ENCODE results near the gene SLC44A3. TPM values are rescaled to one million over a fixed set of nuclear protein-coding genes. Genes with fewer than 3 reads are reported as not detected.

SLC44A3 gene
- total and polyA plus RNA-seq, 9 of the 15 experiments (the other 6 are each of a cell fraction or from before 2014, with no cell fraction given), result not detected

DNA sequence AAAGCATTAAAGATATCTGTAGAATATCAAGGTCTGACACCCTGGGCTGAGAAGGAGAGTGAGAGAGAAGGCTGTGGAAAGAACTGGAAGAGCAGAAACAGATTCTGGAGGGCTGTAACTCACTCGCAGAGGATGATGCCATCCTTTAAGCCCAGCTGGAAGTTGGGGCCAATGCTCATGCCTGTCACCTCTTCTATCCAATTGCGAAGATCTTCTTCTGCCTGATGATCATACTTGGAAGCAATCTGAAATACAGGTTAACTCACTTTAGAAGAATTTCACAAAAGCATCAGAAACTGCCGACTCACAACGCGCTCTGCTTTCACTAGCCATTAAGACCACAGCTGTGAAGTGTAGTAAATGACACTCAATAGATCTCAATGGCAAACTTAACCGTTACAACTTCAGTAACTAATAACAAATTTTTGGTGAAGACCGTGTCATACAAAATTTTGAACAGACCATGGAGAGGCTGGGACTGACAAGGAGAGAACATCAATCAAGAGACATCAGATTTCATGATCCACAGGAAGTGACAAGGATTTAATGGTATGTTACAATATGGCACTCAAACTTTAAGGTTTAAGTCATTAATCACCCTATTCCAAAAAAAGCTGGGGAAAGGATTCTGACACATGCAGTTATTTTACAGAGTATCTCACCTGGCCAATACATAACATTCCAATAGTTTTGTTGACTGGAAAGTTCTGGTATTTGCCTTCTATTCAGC is 83.3 kb downstream of the SLC44A3 start:
- Histone ChIP-seq H3K79me2 (ENCODE audit: control insufficient read depth, insufficient read depth, low read length) (no peaks in the 10 kb centered on the region), H3K36me3 (ENCODE audit: control insufficient read depth, insufficient read depth, low read length) (no peaks in the 10 kb centered on the region), H3K27ac (ENCODE audit: extremely low read depth, low read depth, low read length) (no peak overlapping the region), H4K20me1 (replicated peaks; ENCODE audit: control insufficient read depth, insufficient read depth, low read length) (no peaks in the 10 kb centered on the region), H3K4me1 (replicated peaks in 1 of 2; ENCODE audit: control insufficient read depth in 2 of 2, insufficient read depth in 2 of 2, low read length in 2 of 2) (no peaks in the 10 kb centered on the region; a peak in 1 of 5 replicates), H2AFZ (ENCODE audit: low read depth, low read length) (no peak overlapping the region), H3K9me1 (ENCODE audit: control insufficient read depth, insufficient read depth, low read length) (no peaks in the 10 kb centered on the region), H3K4me2 (ENCODE audit: insufficient read depth, low read length) (no peak overlapping the region), H3K9ac (ENCODE audit: insufficient read depth in 1 of 2, low read depth in 2 of 2, low read length in 2 of 2) (no peak overlapping the region), H3K9me3 (replicated peaks; ENCODE audit: control insufficient read depth, insufficient read depth, low read depth, low read length) (no peaks in the 10 kb centered on the region), H3K4me3 (no peak overlapping the region), H3K27me3 (ENCODE audit: control insufficient read depth in 2 of 2, insufficient read depth in 2 of 2, low read length in 2 of 2) (peaks cover 11% of the 10 kb centered on the region in 2 experiments; a peak in 4 of 5 replicates)
- no TSS peak for BruUV-seq (replicated peaks)
- DNase-seq (ENCODE audit: extremely low read depth in 1 of 4, low spot score in 3 of 4), result no peak
- FAIRE-seq, result no peak
- intact Hi-C loops (cut with micrococcal nuclease) (no loop called here), in situ Hi-C loops (cut with MboI) (no loop called here)
- TF ChIP-seq, protein P1, sequence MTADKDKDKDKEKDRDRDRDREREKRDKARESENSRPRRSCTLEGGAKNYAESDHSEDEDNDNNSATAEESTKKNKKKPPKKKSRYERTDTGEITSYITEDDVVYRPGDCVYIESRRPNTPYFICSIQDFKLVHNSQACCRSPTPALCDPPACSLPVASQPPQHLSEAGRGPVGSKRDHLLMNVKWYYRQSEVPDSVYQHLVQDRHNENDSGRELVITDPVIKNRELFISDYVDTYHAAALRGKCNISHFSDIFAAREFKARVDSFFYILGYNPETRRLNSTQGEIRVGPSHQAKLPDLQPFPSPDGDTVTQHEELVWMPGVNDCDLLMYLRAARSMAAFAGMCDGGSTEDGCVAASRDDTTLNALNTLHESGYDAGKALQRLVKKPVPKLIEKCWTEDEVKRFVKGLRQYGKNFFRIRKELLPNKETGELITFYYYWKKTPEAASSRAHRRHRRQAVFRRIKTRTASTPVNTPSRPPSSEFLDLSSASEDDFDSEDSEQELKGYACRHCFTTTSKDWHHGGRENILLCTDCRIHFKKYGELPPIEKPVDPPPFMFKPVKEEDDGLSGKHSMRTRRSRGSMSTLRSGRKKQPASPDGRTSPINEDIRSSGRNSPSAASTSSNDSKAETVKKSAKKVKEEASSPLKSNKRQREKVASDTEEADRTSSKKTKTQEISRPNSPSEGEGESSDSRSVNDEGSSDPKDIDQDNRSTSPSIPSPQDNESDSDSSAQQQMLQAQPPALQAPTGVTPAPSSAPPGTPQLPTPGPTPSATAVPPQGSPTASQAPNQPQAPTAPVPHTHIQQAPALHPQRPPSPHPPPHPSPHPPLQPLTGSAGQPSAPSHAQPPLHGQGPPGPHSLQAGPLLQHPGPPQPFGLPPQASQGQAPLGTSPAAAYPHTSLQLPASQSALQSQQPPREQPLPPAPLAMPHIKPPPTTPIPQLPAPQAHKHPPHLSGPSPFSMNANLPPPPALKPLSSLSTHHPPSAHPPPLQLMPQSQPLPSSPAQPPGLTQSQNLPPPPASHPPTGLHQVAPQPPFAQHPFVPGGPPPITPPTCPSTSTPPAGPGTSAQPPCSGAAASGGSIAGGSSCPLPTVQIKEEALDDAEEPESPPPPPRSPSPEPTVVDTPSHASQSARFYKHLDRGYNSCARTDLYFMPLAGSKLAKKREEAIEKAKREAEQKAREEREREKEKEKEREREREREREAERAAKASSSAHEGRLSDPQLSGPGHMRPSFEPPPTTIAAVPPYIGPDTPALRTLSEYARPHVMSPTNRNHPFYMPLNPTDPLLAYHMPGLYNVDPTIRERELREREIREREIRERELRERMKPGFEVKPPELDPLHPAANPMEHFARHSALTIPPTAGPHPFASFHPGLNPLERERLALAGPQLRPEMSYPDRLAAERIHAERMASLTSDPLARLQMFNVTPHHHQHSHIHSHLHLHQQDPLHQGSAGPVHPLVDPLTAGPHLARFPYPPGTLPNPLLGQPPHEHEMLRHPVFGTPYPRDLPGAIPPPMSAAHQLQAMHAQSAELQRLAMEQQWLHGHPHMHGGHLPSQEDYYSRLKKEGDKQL (CRISPR knock-in tag; IDR thresholded peaks at IDR 0.05; ENCODE audit: borderline replicate concordance), result no peak
- peak; percentile 50 for TF ChIP-seq NFE2 (IDR thresholded peaks at IDR 0.05; ENCODE audit: low read depth)
- no peak for TF ChIP-seq FOXK1 (CRISPR knock-in tag; IDR thresholded peaks at IDR 0.05; ENCODE audit: borderline replicate concordance)
- peak; percentile 66 for TF ChIP-seq MEIS2 (IDR thresholded peaks at IDR 0.05; ENCODE audit: partially characterized antibody)
- no peak for TF ChIP-seq POU5F1 (IDR thresholded peaks at IDR 0.05; ENCODE audit: borderline replicate concordance, low read depth, low read length, partially characterized antibody)
- TF ChIP-seq, protein P2, sequence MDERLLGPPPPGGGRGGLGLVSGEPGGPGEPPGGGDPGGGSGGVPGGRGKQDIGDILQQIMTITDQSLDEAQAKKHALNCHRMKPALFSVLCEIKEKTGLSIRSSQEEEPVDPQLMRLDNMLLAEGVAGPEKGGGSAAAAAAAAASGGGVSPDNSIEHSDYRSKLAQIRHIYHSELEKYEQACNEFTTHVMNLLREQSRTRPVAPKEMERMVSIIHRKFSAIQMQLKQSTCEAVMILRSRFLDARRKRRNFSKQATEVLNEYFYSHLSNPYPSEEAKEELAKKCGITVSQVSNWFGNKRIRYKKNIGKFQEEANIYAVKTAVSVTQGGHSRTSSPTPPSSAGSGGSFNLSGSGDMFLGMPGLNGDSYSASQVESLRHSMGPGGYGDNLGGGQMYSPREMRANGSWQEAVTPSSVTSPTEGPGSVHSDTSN (CRISPR knock-in tag; IDR thresholded peaks at IDR 0.05; ENCODE audit: low read depth), result no peak
- TF ChIP-seq, protein P2 (tag; conservative IDR thresholded peaks at IDR 0.05; ENCODE audit: low read depth), result peak; percentile 31; the same call in 1 of the 2 replicates
- TF ChIP-seq, protein P3, sequence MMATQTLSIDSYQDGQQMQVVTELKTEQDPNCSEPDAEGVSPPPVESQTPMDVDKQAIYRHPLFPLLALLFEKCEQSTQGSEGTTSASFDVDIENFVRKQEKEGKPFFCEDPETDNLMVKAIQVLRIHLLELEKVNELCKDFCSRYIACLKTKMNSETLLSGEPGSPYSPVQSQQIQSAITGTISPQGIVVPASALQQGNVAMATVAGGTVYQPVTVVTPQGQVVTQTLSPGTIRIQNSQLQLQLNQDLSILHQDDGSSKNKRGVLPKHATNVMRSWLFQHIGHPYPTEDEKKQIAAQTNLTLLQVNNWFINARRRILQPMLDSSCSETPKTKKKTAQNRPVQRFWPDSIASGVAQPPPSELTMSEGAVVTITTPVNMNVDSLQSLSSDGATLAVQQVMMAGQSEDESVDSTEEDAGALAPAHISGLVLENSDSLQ (IDR thresholded peaks at IDR 0.05), result peak; percentile 24; the same call in 1 of the 2 replicates
- ChIA-PET CTCF (ENCODE audit: low intra/inter-chr PET ratio) (no interaction called here), POLR2A (interaction anchor here (1.4 to 1.5 kb wide), 2 partner anchors 8 to 58 kb away, joined by 5 to 7 read pairs; no protein-coding TSS in a partner anchor)
- WGBS (ENCODE audit: insufficient coverage, low coverage, missing lambda C conversion rate), result 4% methylated on average over 7 of the region's 7 CpGs
- peak; percentile 39; the same call in 2 of the 3 replicates for ATAC-seq

Data from K562 (cell line).